ENCODE measurements around the gene TUBGCP3.

TUBGCP3 gene

GRCh38 chr13:112465251-112466131 is 122.5 kb downstream of the TUBGCP3 start:
- no peaks in the 10 kb centered on the region for H4K20me1 ChIP-seq (ENCODE audit: control insufficient read depth, insufficient read depth, low read depth, low read length)
- no peak overlapping the region for H3K27ac ChIP-seq (ENCODE audit: low read depth, low read length)
- TF ChIP-seq CTCF (IDR thresholded peaks at IDR 0.05; ENCODE audit: low read depth, low read length, poor library complexity, severe bottlenecking) (no peak), EZH2phosphoT487 (IDR thresholded peaks at IDR 0.05; ENCODE audit: borderline replicate concordance, low read length) (no peak)
- no peaks in the 10 kb centered on the region for H3K9me3 ChIP-seq (ENCODE audit: control insufficient read depth, insufficient read depth, low read length)
- H3K27me3 ChIP-seq (ENCODE audit: control insufficient read depth, low read length), result no peaks in the 10 kb centered on the region
- H3K36me3 ChIP-seq (ENCODE audit: control insufficient read depth, low read length), result no peaks in the 10 kb centered on the region
- H3K79me2 ChIP-seq (ENCODE audit: control insufficient read depth, low read length), result no peaks in the 10 kb centered on the region
- no peaks in the 10 kb centered on the region for H3F3A ChIP-seq (ENCODE audit: control insufficient read depth, insufficient read depth)
- no peak overlapping the region for H3K4me2 ChIP-seq (ENCODE audit: low read length)
- peaks cover 4% of the 10 kb centered on the region for H3K4me1 ChIP-seq (ENCODE audit: control insufficient read depth, low read length)
- no peaks in the 10 kb centered on the region for H3K9me2 ChIP-seq (replicated peaks; ENCODE audit: control insufficient read depth, low read length)
- H3K4me3 ChIP-seq (ENCODE audit: low read length), result no peak overlapping the region

GRCh38 chr13:112464720-112465119 is 123.2 kb downstream of the TUBGCP3 start:
- Histone ChIP-seq H3K27ac (ENCODE audit: low read depth, low read length) (no peak overlapping the region), H3K4me3 (ENCODE audit: low read length) (no peak overlapping the region), H3K36me3 (ENCODE audit: control insufficient read depth, low read length) (no peaks in the 10 kb centered on the region), H4K20me1 (ENCODE audit: control insufficient read depth, insufficient read depth, low read depth, low read length) (no peaks in the 10 kb centered on the region), H3K27me3 (ENCODE audit: control insufficient read depth, low read length) (no peaks in the 10 kb centered on the region), H3K4me1 (ENCODE audit: control insufficient read depth, low read length) (no peaks in the 10 kb centered on the region), H3F3A (ENCODE audit: control insufficient read depth, insufficient read depth) (no peaks in the 10 kb centered on the region), H3K9me3 (ENCODE audit: control insufficient read depth, insufficient read depth, low read length) (no peaks in the 10 kb centered on the region), H3K79me2 (ENCODE audit: control insufficient read depth, low read length) (no peaks in the 10 kb centered on the region), H3K4me2 (ENCODE audit: low read length) (no peak overlapping the region), H3K9me2 (replicated peaks; ENCODE audit: control insufficient read depth, low read length) (no peaks in the 10 kb centered on the region)
- no peak for TF ChIP-seq EZH2phosphoT487 (IDR thresholded peaks at IDR 0.05; ENCODE audit: borderline replicate concordance, low read length)
- TF ChIP-seq CTCF (IDR thresholded peaks at IDR 0.05; ENCODE audit: low read depth, low read length, poor library complexity, severe bottlenecking), result no peak

GRCh38 chr13:112462408-112462807 is 125.5 kb downstream of the TUBGCP3 start:
- Histone ChIP-seq H3K9me3 (ENCODE audit: control insufficient read depth, insufficient read depth, low read length) (no peaks in the 10 kb centered on the region), H3K27me3 (ENCODE audit: control insufficient read depth, low read length) (no peaks in the 10 kb centered on the region), H3K9me2 (replicated peaks; ENCODE audit: control insufficient read depth, low read length) (no peaks in the 10 kb centered on the region), H3K36me3 (ENCODE audit: control insufficient read depth, low read length) (no peaks in the 10 kb centered on the region), H3K4me3 (ENCODE audit: low read length) (no peak overlapping the region), H3K4me2 (ENCODE audit: low read length) (no peak overlapping the region), H3F3A (ENCODE audit: control insufficient read depth, insufficient read depth) (no peaks in the 10 kb centered on the region), H4K20me1 (ENCODE audit: control insufficient read depth, insufficient read depth, low read depth, low read length) (no peaks in the 10 kb centered on the region), H3K4me1 (ENCODE audit: control insufficient read depth, low read length) (no peaks in the 10 kb centered on the region), H3K79me2 (ENCODE audit: control insufficient read depth, low read length) (no peaks in the 10 kb centered on the region), H3K27ac (ENCODE audit: low read depth, low read length) (no peak overlapping the region)
- no peak for TF ChIP-seq CTCF (IDR thresholded peaks at IDR 0.05; ENCODE audit: low read depth, low read length, poor library complexity, severe bottlenecking)
- no peak for TF ChIP-seq EZH2phosphoT487 (IDR thresholded peaks at IDR 0.05; ENCODE audit: borderline replicate concordance, low read length)

Data from DOHH2 (cell line).